ENCODE results near the gene F11R. TPM values are rescaled to one million over a fixed set of nuclear protein-coding genes. Genes with fewer than 3 reads are reported as not detected.

F11R gene
- total and polyA plus RNA-seq, 10 of the 15 experiments (the other 5 are each of a cell fraction or from before 2014, with no cell fraction given): 15.3 to 80.9 (median 24.3) TPM

GRCh38 chr1:161021970-161022353 lies 1.0 kb upstream of the F11R start:
- ATAC-seq (no peak), DNase-seq (ENCODE audit: low read depth, low spot score) (no peak), FAIRE-seq (no peak)
- in situ Hi-C loops (cut with MboI): no loop called here
- Histone ChIP-seq H3K27me3 (replicated peaks in 1 of 2; ENCODE audit: control insufficient read depth in 2 of 2, insufficient read depth in 2 of 2, low read length in 1 of 2) (no peaks in the 10 kb centered on the region), H2AFZ (ENCODE audit: control insufficient read depth, low read depth, low read length) (no peak overlapping the region), H3K79me2 (ENCODE audit: control insufficient read depth, insufficient read depth, low read length) (peaks cover 34% of the 10 kb centered on the region), H3K4me2 (ENCODE audit: control insufficient read depth, insufficient read depth) (peak overlapping the region; percentile 88), H3K4me1 (ENCODE audit: control insufficient read depth, insufficient read depth, low read length) (peaks cover 19% of the 10 kb centered on the region), H3K36me3 (ENCODE audit: control insufficient read depth in 2 of 2, insufficient read depth in 2 of 2, low read length in 1 of 2) (no peaks in the 10 kb centered on the region), H3K27ac (ENCODE audit: control insufficient read depth, insufficient read depth) (no peak overlapping the region), H3K9me3 (replicated peaks; ENCODE audit: control insufficient read depth, insufficient read depth, low read length) (no peaks in the 10 kb centered on the region; the same call in 1 of the 3 replicates), H3K4me3 (peak overlapping the region; percentile 75; the same call in 1 of the 2 replicates), H3K9ac (ENCODE audit: control insufficient read depth, insufficient read depth, low read length) (no peak overlapping the region; the same call in 1 of the 2 replicates), H4K20me1 (ENCODE audit: control insufficient read depth, insufficient read depth) (no peaks in the 10 kb centered on the region)
- ChIA-PET POLR2A (interaction anchor here (1.3 to 2.9 kb wide), 7 partner anchors 8 to 48 kb away, joined by 7 to 36 read pairs (median 12); partner anchors contain the start of genes ARHGAP30, TSTD1 and USF1), CTCF (interaction anchor here (1.3 to 3.4 kb wide), 7 partner anchors 9 to 75 kb away, joined by 3 to 18 read pairs (median 8); partner anchors contain the start of genes ARHGAP30 and TSTD1), SMC1A (ENCODE audit: uncharacterized antibody, unreplicated experiment) (interaction anchor here (0.7 to 4.2 kb wide), 12 partner anchors 9 to 75 kb away, joined by 3 to 23 read pairs (median 7); partner anchors contain the start of genes ARHGAP30, KLHDC9, TSTD1 and USF1), RAD21 (ENCODE audit: unreplicated experiment) (interaction anchor here (1.1 to 4.4 kb wide), 6 partner anchors 10 to 254 kb away, joined by 3 to 40 read pairs (median 14); partner anchors contain the start of genes ARHGAP30, TSTD1 and USF1)
- 50% methylated on average over 2 of the region's 2 CpGs for WGBS (ENCODE audit: insufficient coverage, insufficient replicate concordance, low lambda C conversion rate, missing lambda C conversion rate)
- TF ChIP-seq RFX5 (IDR thresholded peaks at IDR 0.05; ENCODE audit: low read depth, low read length) (no peak), MTA2 (IDR thresholded peaks at IDR 0.05; ENCODE audit: low read depth) (no peak), SMAD5 (IDR thresholded peaks at IDR 0.05; ENCODE audit: low read depth) (no peak), ZNF274 (IDR thresholded peaks at IDR 0.05; ENCODE audit: insufficient read depth, insufficient read length) (no peak), SREBF1 (IDR thresholded peaks at IDR 0.05; ENCODE audit: low read length) (no peak), TBL1XR1 (IDR thresholded peaks at IDR 0.05; ENCODE audit: low read depth, low read length) (no peak), FOXM1 (IDR thresholded peaks at IDR 0.05; ENCODE audit: low read depth, low read length) (no peak), BHLHE40 (IDR thresholded peaks at IDR 0.05; ENCODE audit: borderline replicate concordance in 1 of 2, low read depth in 2 of 2, low read length in 1 of 2) (no peak), CBX5 (IDR thresholded peaks at IDR 0.05; ENCODE audit: low read depth) (no peak), RELB (IDR thresholded peaks at IDR 0.05; ENCODE audit: low read depth) (no peak), TARDBP (IDR thresholded peaks at IDR 0.05; ENCODE audit: borderline replicate concordance) (no peak), BACH1 (IDR thresholded peaks at IDR 0.05; ENCODE audit: borderline replicate concordance) (no peak), CBFB (IDR thresholded peaks at IDR 0.05; ENCODE audit: low read depth) (no peak)
- no TSS peak for BruUV-seq (replicated peaks)
- intact Hi-C loops (cut with micrococcal nuclease; ENCODE audit: unreplicated experiment): no loop called here

All from GM12878 (cell line).